ENCODE measurements around the gene SWT1.

SWT1 gene

DNA sequence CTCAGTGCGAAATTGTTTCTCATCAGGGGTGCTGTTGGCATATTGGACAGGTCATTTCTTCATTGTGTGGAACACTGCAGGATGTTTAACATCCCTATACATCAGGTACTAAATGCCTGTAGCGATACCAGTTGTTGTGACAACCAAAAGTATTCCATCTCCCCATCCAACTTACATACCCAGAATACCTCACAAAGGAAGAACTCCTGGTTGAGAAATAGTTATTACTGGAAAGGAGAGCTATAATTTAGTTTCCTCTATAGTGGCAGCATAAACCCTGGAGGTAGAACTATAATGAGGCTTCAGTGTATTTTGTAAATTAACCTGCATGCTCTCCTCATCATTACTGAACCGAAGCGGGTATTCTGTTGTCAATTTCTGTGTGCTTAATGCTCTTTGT, 115.0 kb downstream of the SWT1 start:
- H3K4ac ChIP-seq (ENCODE audit: low read length) = no peak overlapping the region
- no peak overlapping the region for H2BK12ac ChIP-seq (ENCODE audit: low read length)
- no peak overlapping the region for H3K4me3 ChIP-seq (ENCODE audit: low read length in 2 of 2)
- H2BK5ac ChIP-seq (ENCODE audit: low read length) = no peak overlapping the region
- H3K36me3 ChIP-seq (replicated peaks in 1 of 2; ENCODE audit: control insufficient read depth in 2 of 2, insufficient read depth in 2 of 2, low read length in 2 of 2) = no peaks in the 10 kb centered on the region
- peaks cover 0 to 2% (median 0%) of the 10 kb centered on the region in 3 experiments for H3K27me3 ChIP-seq (ENCODE audit: control insufficient read depth in 3 of 3, insufficient read depth in 3 of 3, low read depth in 1 of 3, low read length in 3 of 3)
- no peak overlapping the region for H2BK15ac ChIP-seq (ENCODE audit: low read length)
- no peak overlapping the region for H3K9ac ChIP-seq (ENCODE audit: low read depth, low read length, poor library complexity)
- no peak overlapping the region for H2AFZ ChIP-seq (ENCODE audit: low read length)
- no CpG with 5 or more reads among the region's 4 CpGs for WGBS, 2 donors (ENCODE audit: extremely low coverage in 2 of 2, insufficient read length in 2 of 2, insufficient replicate concordance in 1 of 2)
- H3K4me2 ChIP-seq (ENCODE audit: insufficient read depth, low read length, poor library complexity, severe bottlenecking) = no peak overlapping the region
- H3K9me3 ChIP-seq (replicated peaks in 1 of 2; ENCODE audit: control insufficient read depth in 2 of 2, insufficient read depth in 1 of 2, low read depth in 1 of 2, low read length in 2 of 2) = no peaks in the 10 kb centered on the region
- DNase-seq (ENCODE audit: low spot score) = no peak
- no peak overlapping the region for H4K91ac ChIP-seq (ENCODE audit: low read depth, low read length, poor library complexity)
- no peak overlapping the region for H2AK5ac ChIP-seq (ENCODE audit: low read depth, low read length)
- H3K4me1 ChIP-seq (ENCODE audit: control insufficient read depth in 2 of 2, insufficient read depth in 1 of 2, low read depth in 1 of 2, low read length in 2 of 2) = peaks cover 0 to 4% of the 10 kb centered on the region in 2 donors
- H3K18ac ChIP-seq (ENCODE audit: low read length) = no peak overlapping the region
- H3K27ac ChIP-seq (replicated peaks; ENCODE audit: low read length) = no peak overlapping the region
- no peak overlapping the region for H2BK120ac ChIP-seq (ENCODE audit: low read depth, low read length)
- H3K79me1 ChIP-seq (ENCODE audit: low read depth, low read length) = no peaks in the 10 kb centered on the region
- H4K8ac ChIP-seq (ENCODE audit: low read depth, low read length) = no peak overlapping the region
- H3K23ac ChIP-seq (ENCODE audit: low read depth, low read length, poor library complexity) = no peak overlapping the region
- no peak overlapping the region for H3K14ac ChIP-seq (ENCODE audit: low read length)

DNA sequence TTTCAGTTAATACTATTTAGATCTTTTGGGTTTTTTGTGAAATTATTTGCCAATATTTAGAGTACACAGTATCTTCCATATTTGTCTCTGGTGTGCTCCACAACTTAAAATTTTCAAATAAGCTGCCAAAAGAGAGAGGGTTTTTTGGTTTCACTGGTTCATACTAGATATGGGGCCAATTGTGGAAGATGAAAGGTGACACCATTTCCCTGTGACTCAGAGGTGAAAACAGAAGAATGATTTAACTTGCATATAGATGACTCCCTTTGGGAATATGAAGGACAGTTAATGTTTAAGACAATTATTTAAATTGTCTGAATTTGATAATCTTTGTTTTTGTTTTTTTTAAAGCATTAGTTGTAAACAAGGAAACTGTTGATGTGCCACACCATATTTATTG, 122.6 kb downstream of the SWT1 start:
- H3K23ac ChIP-seq (ENCODE audit: low read depth, low read length, poor library complexity) = no peak overlapping the region
- no peak overlapping the region for H3K4me3 ChIP-seq (ENCODE audit: low read length in 2 of 2)
- no peak overlapping the region for H3K9ac ChIP-seq (ENCODE audit: low read depth, low read length, poor library complexity)
- H3K9me3 ChIP-seq (replicated peaks in 1 of 2; ENCODE audit: control insufficient read depth in 2 of 2, insufficient read depth in 1 of 2, low read depth in 1 of 2, low read length in 2 of 2) = no peaks in the 10 kb centered on the region
- H3K14ac ChIP-seq (ENCODE audit: low read length) = no peak overlapping the region
- no peak overlapping the region for H3K4me2 ChIP-seq (ENCODE audit: insufficient read depth, low read length, poor library complexity, severe bottlenecking)
- H3K79me1 ChIP-seq (ENCODE audit: low read depth, low read length) = no peaks in the 10 kb centered on the region
- H3K4ac ChIP-seq (ENCODE audit: low read length) = no peak overlapping the region
- H3K36me3 ChIP-seq (replicated peaks in 1 of 2; ENCODE audit: control insufficient read depth in 2 of 2, insufficient read depth in 2 of 2, low read length in 2 of 2) = no peaks in the 10 kb centered on the region
- no peak overlapping the region for H2BK120ac ChIP-seq (ENCODE audit: low read depth, low read length)
- H2BK12ac ChIP-seq (ENCODE audit: low read length) = no peak overlapping the region
- no peak overlapping the region for H4K8ac ChIP-seq (ENCODE audit: low read depth, low read length)
- no peaks in the 10 kb centered on the region for H3K4me1 ChIP-seq (ENCODE audit: control insufficient read depth in 2 of 2, insufficient read depth in 1 of 2, low read depth in 1 of 2, low read length in 2 of 2)
- no peak overlapping the region for H2BK5ac ChIP-seq (ENCODE audit: low read length)
- H2BK15ac ChIP-seq (ENCODE audit: low read length) = no peak overlapping the region
- H2AFZ ChIP-seq (ENCODE audit: low read length) = no peak overlapping the region
- H3K27me3 ChIP-seq (ENCODE audit: control insufficient read depth in 3 of 3, insufficient read depth in 3 of 3, low read depth in 1 of 3, low read length in 3 of 3) = no peaks in the 10 kb centered on the region
- no peak overlapping the region for H2AK5ac ChIP-seq (ENCODE audit: low read depth, low read length)
- no peak overlapping the region for H4K91ac ChIP-seq (ENCODE audit: low read depth, low read length, poor library complexity)
- H3K18ac ChIP-seq (ENCODE audit: low read length) = no peak overlapping the region
- no peak for DNase-seq (ENCODE audit: low spot score)
- no peak overlapping the region for H3K27ac ChIP-seq (replicated peaks; ENCODE audit: low read length)

DNA sequence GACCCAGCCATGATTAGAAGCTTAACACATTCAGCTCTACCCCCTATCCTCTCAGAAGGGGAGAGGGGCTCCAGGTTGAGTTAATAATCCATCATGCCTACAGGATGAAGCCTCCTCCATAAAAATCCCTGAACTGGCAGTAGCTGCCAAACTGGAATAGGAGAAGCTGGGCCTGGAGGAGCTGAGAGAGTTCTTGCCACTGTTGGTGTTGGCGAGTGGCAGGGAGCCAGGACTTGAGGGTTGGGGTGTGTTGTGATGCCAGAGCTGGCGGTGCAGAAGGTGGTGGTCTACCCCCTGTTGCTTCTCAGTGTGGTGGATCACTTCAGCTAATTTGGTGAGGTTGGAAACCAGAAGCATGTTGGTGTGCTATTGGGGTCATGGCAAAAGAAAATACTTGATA, 123.6 kb downstream of the SWT1 start:
- Histone ChIP-seq H2BK120ac (ENCODE audit: low read depth, low read length) (no peak overlapping the region), H3K4me3 (ENCODE audit: low read length in 2 of 2) (no peak overlapping the region), H3K14ac (ENCODE audit: low read length) (no peak overlapping the region), H2AFZ (ENCODE audit: low read length) (no peak overlapping the region), H3K36me3 (replicated peaks in 1 of 2; ENCODE audit: control insufficient read depth in 2 of 2, insufficient read depth in 2 of 2, low read length in 2 of 2) (no peaks in the 10 kb centered on the region), H4K91ac (ENCODE audit: low read depth, low read length, poor library complexity) (no peak overlapping the region), H2BK12ac (ENCODE audit: low read length) (no peak overlapping the region), H4K8ac (ENCODE audit: low read depth, low read length) (no peak overlapping the region), H3K9ac (ENCODE audit: low read depth, low read length, poor library complexity) (no peak overlapping the region), H3K27me3 (ENCODE audit: control insufficient read depth in 3 of 3, insufficient read depth in 3 of 3, low read depth in 1 of 3, low read length in 3 of 3) (no peaks in the 10 kb centered on the region), H3K18ac (ENCODE audit: low read length) (no peak overlapping the region), H3K4ac (ENCODE audit: low read length) (no peak overlapping the region), H3K4me1 (ENCODE audit: control insufficient read depth in 2 of 2, insufficient read depth in 1 of 2, low read depth in 1 of 2, low read length in 2 of 2) (no peaks in the 10 kb centered on the region), H3K27ac (replicated peaks; ENCODE audit: low read length) (no peak overlapping the region), H3K23ac (ENCODE audit: low read depth, low read length, poor library complexity) (no peak overlapping the region), H2AK5ac (ENCODE audit: low read depth, low read length) (no peak overlapping the region), H3K4me2 (ENCODE audit: insufficient read depth, low read length, poor library complexity, severe bottlenecking) (no peak overlapping the region), H2BK15ac (ENCODE audit: low read length) (no peak overlapping the region), H3K9me3 (replicated peaks in 1 of 2; ENCODE audit: control insufficient read depth in 2 of 2, insufficient read depth in 1 of 2, low read depth in 1 of 2, low read length in 2 of 2) (no peaks in the 10 kb centered on the region), H2BK5ac (ENCODE audit: low read length) (no peak overlapping the region), H3K79me1 (ENCODE audit: low read depth, low read length) (no peaks in the 10 kb centered on the region)
- no peak for DNase-seq (ENCODE audit: low spot score)
- WGBS, 2 donors (ENCODE audit: extremely low coverage in 2 of 2, insufficient read length in 2 of 2, insufficient replicate concordance in 1 of 2) = no CpG with 5 or more reads among the region's 2 CpGs

DNA sequence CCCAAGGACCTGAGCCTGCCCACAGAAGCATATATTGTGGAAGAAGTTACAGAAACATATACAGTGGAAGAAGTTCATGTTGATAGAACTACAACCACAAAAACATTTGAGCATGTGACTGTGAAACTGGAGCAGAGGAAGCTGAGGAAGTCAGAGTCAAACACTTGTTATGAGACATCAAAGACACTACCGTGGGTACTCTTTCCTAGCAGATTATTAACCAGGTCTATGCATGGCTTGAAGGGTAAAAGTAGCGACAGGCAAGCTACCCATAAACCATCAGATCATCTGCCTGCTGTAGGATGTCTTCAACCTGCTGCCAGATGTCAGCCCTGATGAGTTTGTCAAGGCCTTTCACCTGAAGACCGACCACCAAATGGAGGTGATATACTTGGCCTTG, 124.3 kb downstream of the SWT1 start:
- Histone ChIP-seq H3K4me3 (ENCODE audit: low read length in 2 of 2) (no peak overlapping the region), H3K18ac (ENCODE audit: low read length) (no peak overlapping the region), H3K14ac (ENCODE audit: low read length) (no peak overlapping the region), H2BK12ac (ENCODE audit: low read length) (no peak overlapping the region), H3K79me1 (ENCODE audit: low read depth, low read length) (no peaks in the 10 kb centered on the region), H3K9me3 (replicated peaks in 1 of 2; ENCODE audit: control insufficient read depth in 2 of 2, insufficient read depth in 1 of 2, low read depth in 1 of 2, low read length in 2 of 2) (no peaks in the 10 kb centered on the region), H4K91ac (ENCODE audit: low read depth, low read length, poor library complexity) (no peak overlapping the region), H2BK5ac (ENCODE audit: low read length) (no peak overlapping the region), H3K27ac (replicated peaks; ENCODE audit: low read length) (no peak overlapping the region), H3K4me1 (ENCODE audit: control insufficient read depth in 2 of 2, insufficient read depth in 1 of 2, low read depth in 1 of 2, low read length in 2 of 2) (no peaks in the 10 kb centered on the region), H2BK120ac (ENCODE audit: low read depth, low read length) (no peak overlapping the region), H4K8ac (ENCODE audit: low read depth, low read length) (no peak overlapping the region), H2BK15ac (ENCODE audit: low read length) (no peak overlapping the region), H2AK5ac (ENCODE audit: low read depth, low read length) (no peak overlapping the region), H3K23ac (ENCODE audit: low read depth, low read length, poor library complexity) (no peak overlapping the region), H3K4ac (ENCODE audit: low read length) (no peak overlapping the region), H2AFZ (ENCODE audit: low read length) (no peak overlapping the region), H3K27me3 (ENCODE audit: control insufficient read depth in 3 of 3, insufficient read depth in 3 of 3, low read depth in 1 of 3, low read length in 3 of 3) (no peaks in the 10 kb centered on the region), H3K36me3 (replicated peaks in 1 of 2; ENCODE audit: control insufficient read depth in 2 of 2, insufficient read depth in 2 of 2, low read length in 2 of 2) (no peaks in the 10 kb centered on the region), H3K4me2 (ENCODE audit: insufficient read depth, low read length, poor library complexity, severe bottlenecking) (no peak overlapping the region), H3K9ac (ENCODE audit: low read depth, low read length, poor library complexity) (no peak overlapping the region)
- DNase-seq (ENCODE audit: low spot score) = no peak
- no CpG with 5 or more reads among the region's 3 CpGs for WGBS, 2 donors (ENCODE audit: extremely low coverage in 2 of 2, insufficient read length in 2 of 2, insufficient replicate concordance in 1 of 2)

Data from neuronal stem cell (in vitro differentiated cells).